Transverse colon (tissue), 4 donors: ENCODE results near the gene CACNA1C. TPM values are rescaled to one million over a fixed set of nuclear protein-coding genes. Genes with fewer than 3 reads are reported as not detected.

Experiments used
- DNase-seq: peaks from one replicate; pipeline ENCODE4 v3.0.0-alpha.2; 2019
- H3K27ac ChIP-seq, 4 donors: fragments of 200-600 bp; sonication (generic); 2 replicates each; pipeline ENCODE4 v1.5.1; 2016 to 2018; ENCODE audit warnings: inconsistent platforms in 4 of 4
- H3K27me3 ChIP-seq: fragments of 200-600 bp; sonication (generic); 2 replicates; pipeline ENCODE4 v1.5.1; 2017; ENCODE audit warnings: inconsistent platforms
- H3K36me3 ChIP-seq, 4 donors: fragments of 200-600 bp; sonication (generic); 2 replicates each; pipeline ENCODE4 v1.5.1; 2017 to 2019; ENCODE audit warnings: inconsistent platforms in 4 of 4
- H3K4me1 ChIP-seq, 4 donors: fragments of 200-600 bp; sonication (generic); 2 replicates each; pipeline ENCODE4 v1.5.1; 2017 to 2020; ENCODE audit warnings: inconsistent platforms in 4 of 4
- H3K4me3 ChIP-seq, 4 donors: fragments of 200-600 bp; sonication (generic); 1 replicate in 1 of 4; 2 replicates in 3 of 4; pipeline versions ENCODE4 v1.5.1 to v1.6.1; 2017 to 2019; ENCODE audit warnings: inconsistent platforms in 4 of 4
- H3K9me3 ChIP-seq, 2 donors: fragments of 200-600 bp; sonication (generic); 2 replicates each; pipeline ENCODE4 v1.5.1; 2017 to 2019; ENCODE audit warnings: inconsistent platforms in 2 of 2
- CTCF ChIP-seq, 5 experiments: fragments of 200-600 bp in 3 of 5; fragments of 450-650 bp in 2 of 5; sonication (generic) in 3 of 5; IDR thresholded peaks; 1 replicate in 2 of 5; 2 replicates in 3 of 5; pipeline ENCODE4 v1.5.1; 2016 to 2017; ENCODE audit warnings: antibody characterized with exemption in 5 of 5, inconsistent platforms in 3 of 5, mild to moderate bottlenecking in 2 of 5, moderate library complexity in 1 of 5
- EP300 ChIP-seq: sonication (generic); formaldehyde crosslinking; IDR thresholded peaks from one replicate; pipeline ENCODE4 v1.6.1; 2017; ENCODE audit warnings: antibody characterized with exemption, low read depth
- POLR2A ChIP-seq: fragments of 450-650 bp; IDR thresholded peaks from one replicate; pipeline ENCODE4 v1.6.1; 2016; ENCODE audit warnings: antibody characterized with exemption, mild to moderate bottlenecking, moderate library complexity
- POLR2AphosphoS5 ChIP-seq, 3 donors: sonication (generic); formaldehyde crosslinking; IDR thresholded peaks; one replicate each; pipeline ENCODE4 v1.6.1; 2016; ENCODE audit warnings: antibody characterized with exemption in 3 of 3
- WGBS, 2 donors: methylation state at CpG; one replicate each; pipeline ENCODE4 v1.1.5; 2018; ENCODE audit warnings: low coverage in 1 of 2; 5-methylcytosine and 5-hydroxymethylcytosine counted together
- in situ Hi-C, 4 donors: fragments of 200-750 bp; cut with MboI; loops; one replicate each; pipeline versions ENCODE4 v1.15.0 to v1.15.1; 2017; ENCODE audit warnings: low sequenced_read_pairs in 3 of 4, low pct_ligation_motif_present in 1 of 4, low pct_unique_long_range_greater_than_20kb in 1 of 4
- intact Hi-C: fragments of 100-400 bp; cut with DNase I; formaldehyde crosslinking; loops from one replicate; pipeline ENCODE4 v1.15.1; 2023; ENCODE audit warnings: low total_unique reads
- total RNA-seq, 4 donors: library from RNA; depleted of rRNA; stranded (reverse); fragments of >200 nt; gene quantifications; one replicate each; pipeline ENCODE4 v1.1.0, GENCODE V29; 2016

The CACNA1C gene
- total RNA-seq, 4 donors from 2014 or later = 18.8 to 35.2 (median 24.8) TPM

- TF ChIP-seq POLR2AphosphoS5 (IDR thresholded peaks at IDR 0.05) (no peak), EP300 (no peak), CTCF (IDR thresholded peaks at IDR 0.05) (no peak), POLR2A (no peak)
- intact Hi-C loops (loop anchor here (5.0 to 10.0 kb wide), 2 partner anchors 86 to 214 kb away; no protein-coding TSS in a partner anchor), in situ Hi-C loops (no loop called here)
- no peak for DNase-seq
- Histone ChIP-seq H3K4me1 (peaks cover 22 to 36% (median 32%) of the 10 kb centered on the region in 4 donors), H3K4me3 (no peak overlapping the region), H3K27me3 (no peaks in the 10 kb centered on the region), H3K36me3 (no peaks in the 10 kb centered on the region), H3K27ac (peak overlapping the region in 3 of 4 donors; percentile 28 to 78 (median 70)), H3K9me3 (no peaks in the 10 kb centered on the region)
- 86% methylated on average over 6 of the region's 6 CpGs; no CpG with 5 or more reads in 1 of the 2 donors for WGBS, 2 donors
Measured at GRCh38 chr12:2270846-2271245, 218.1 kb downstream of the CACNA1C start.

GRCh38 chr12:2271961-2272360, 219.2 kb downstream of the CACNA1C start:
- in situ Hi-C loops = no loop called here

GRCh38 chr12:2273288-2273687, 220.5 kb downstream of the CACNA1C start:
- Histone ChIP-seq H3K36me3 (no peaks in the 10 kb centered on the region), H3K9me3 (no peaks in the 10 kb centered on the region), H3K27me3 (no peaks in the 10 kb centered on the region), H3K27ac (peak overlapping the region; percentile 11 to 78 (median 28)), H3K4me3 (no peak overlapping the region), H3K4me1 (peaks cover 9 to 24% (median 20%) of the 10 kb centered on the region in 4 donors)
- 61 to 66% methylated on average over 4 of the region's 4 CpGs for WGBS, 2 donors
- TF ChIP-seq CTCF (IDR thresholded peaks at IDR 0.05) (peak in 1 of 5 experiments; percentile 19), POLR2AphosphoS5 (IDR thresholded peaks at IDR 0.05) (no peak), EP300 (no peak)
- no peak for DNase-seq
- in situ Hi-C loops (no loop called here), intact Hi-C loops (loop anchor here (5.0 to 10.0 kb wide), 2 partner anchors 88 to 216 kb away; no protein-coding TSS in a partner anchor)

More at GRCh38 chr12:2271961-2272360, 219.2 kb downstream of the CACNA1C start:
- Histone ChIP-seq H3K4me1 (peaks cover 22 to 36% (median 32%) of the 10 kb centered on the region in 4 donors), H3K27me3 (no peaks in the 10 kb centered on the region), H3K9me3 (no peaks in the 10 kb centered on the region), H3K36me3 (no peaks in the 10 kb centered on the region), H3K4me3 (no peak overlapping the region), H3K27ac (peak overlapping the region; percentile 11 to 78 (median 22))
- 76% methylated on average over 4 of the region's 4 CpGs; no CpG with 5 or more reads in 1 of the 2 donors for WGBS, 2 donors
- TF ChIP-seq POLR2AphosphoS5 (IDR thresholded peaks at IDR 0.05) (no peak), EP300 (no peak), CTCF (IDR thresholded peaks at IDR 0.05) (no peak), POLR2A (no peak)
- DNase-seq = no peak
- intact Hi-C loops = loop anchor here (5.0 to 10.0 kb wide), 2 partner anchors 87 to 215 kb away; no protein-coding TSS in a partner anchor

GRCh38 chr12:2273751-2274150, 221.0 kb downstream of the CACNA1C start:
- no peak for DNase-seq
- in situ Hi-C loops = no loop called here
- TF ChIP-seq EP300 (no peak), POLR2A (no peak), POLR2AphosphoS5 (IDR thresholded peaks at IDR 0.05) (no peak), CTCF (IDR thresholded peaks at IDR 0.05) (no peak)
- no peaks in the 10 kb centered on the region for H3K9me3 ChIP-seq
- H3K4me1 ChIP-seq = peaks cover 5 to 19% (median 15%) of the 10 kb centered on the region in 4 donors
- no peaks in the 10 kb centered on the region for H3K27me3 ChIP-seq
- no peaks in the 10 kb centered on the region for H3K36me3 ChIP-seq
- peak overlapping the region in 3 of 4 donors; percentile 28 to 78 (median 28) for H3K27ac ChIP-seq
- no peak overlapping the region for H3K4me3 ChIP-seq
- WGBS, 2 donors = 86 to 100% methylated on average over 1 to 12 of the region's 12 CpGs
- intact Hi-C loops = loop anchor here (5.0 to 10.0 kb wide), 2 partner anchors 89 to 216 kb away; no protein-coding TSS in a partner anchor
